GM19395 (cell line): ENCODE results near the gene GPD1.

Experiments
- ATAC-seq: cut with Tn5 transposase; IDR thresholded peaks from one replicate; pipeline ENCODE4 v1.9.1; 2021; ENCODE audit warnings: mild to moderate bottlenecking, moderate library complexity; ENCODE audit not compliant: unreplicated experiment

The GPD1 gene

GRCh38 chr12:50103767-50104321, at the start of gene GPD1:
GPD1 (plus strand) TSS chr12:50104008; CDS start chr12:50104051, 43 bp downstream.
- ATAC-seq, result no peak

- ATAC-seq, result no peak
Measured at GRCh38 chr12:50055831-50056638, 47.8 kb upstream of the GPD1 start.

GRCh38 chr12:50056639-50056976, 47.2 kb upstream of the GPD1 start:
- no peak for ATAC-seq

- no peak for ATAC-seq
Measured at GRCh38 chr12:50057000-50057841, 46.6 kb upstream of the GPD1 start, which contains the start of gene ASIC1. ASIC1 (plus strand) TSS chr12:50057596; CDS start chr12:50058767, 1,171 bp downstream.

GRCh38 chr12:50057896-50058670, 45.7 kb upstream of the GPD1 start:
- no peak for ATAC-seq

- no peak for ATAC-seq
Measured at GRCh38 chr12:50058743-50059312, 45.0 kb upstream of the GPD1 start.

GRCh38 chr12:50059440-50060119, 44.2 kb upstream of the GPD1 start:
- no peak for ATAC-seq

- no peak for ATAC-seq
Measured at GRCh38 chr12:50060120-50060468, 43.7 kb upstream of the GPD1 start.

GRCh38 chr12:50061171-50061570, 42.6 kb upstream of the GPD1 start:
- ATAC-seq, result no peak

GRCh38 chr12:50061946-50062686, 41.7 kb upstream of the GPD1 start:
- ATAC-seq, result no peak

GRCh38 chr12:50062728-50063460, 40.9 kb upstream of the GPD1 start:
- ATAC-seq, result no peak

- ATAC-seq, result no peak
Measured at GRCh38 chr12:50065726-50066310, 38.0 kb upstream of the GPD1 start.

- ATAC-seq, result no peak
Measured at GRCh38 chr12:50066402-50066801, 37.4 kb upstream of the GPD1 start.

GRCh38 chr12:50069069-50069468, 34.7 kb upstream of the GPD1 start:
- ATAC-seq, result no peak

- no peak for ATAC-seq
Measured at GRCh38 chr12:50069539-50069938, 34.3 kb upstream of the GPD1 start.

GRCh38 chr12:50070314-50071060, 33.3 kb upstream of the GPD1 start:
- ATAC-seq, result no peak

- ATAC-seq, result no peak
Measured at GRCh38 chr12:50072198-50072907, 31.5 kb upstream of the GPD1 start.
